ENCODE data around the gene PPCDC.

GRCh38 chr15:75098404-75098803 lies 75.0 kb downstream of the PPCDC start:
- TF ChIP-seq POLR2AphosphoS5 (IDR thresholded peaks at IDR 0.05; ENCODE audit: low read depth, low read length) (no peak), TAF1 (IDR thresholded peaks at IDR 0.05; ENCODE audit: low read depth, low read length) (no peak), POLR2A (IDR thresholded peaks at IDR 0.05; ENCODE audit: low read depth, low read length) (no peak), POU2F2 (IDR thresholded peaks at IDR 0.05; ENCODE audit: low read depth, low read length) (no peak), SPI1 (IDR thresholded peaks at IDR 0.05; ENCODE audit: low read depth, low read length) (no peak)

All from GM12891 (cell line).